AG08395 (cell line): Measurements from ENCODE around the gene GALNT1.
A peak's percentile ranks its signal among the peaks of the same experiment; 100 is the strongest.

Experiments
- DNase-seq: peaks from one replicate; pipeline ENCODE4 v3.0.0; 2012; ENCODE audit warnings: mixed read lengths, low spot score

Gene GALNT1

GRCh38 chr18:35582899-35583558 lies 1.5 kb downstream of the GALNT1 start:
- DNase-seq, result no peak

GRCh38 chr18:35584735-35585134 lies 3.2 kb downstream of the GALNT1 start:
- no peak for DNase-seq

- DNase-seq, result no peak
Measured at GRCh38 chr18:35585608-35586007, 4.1 kb downstream of the GALNT1 start.

DNA sequence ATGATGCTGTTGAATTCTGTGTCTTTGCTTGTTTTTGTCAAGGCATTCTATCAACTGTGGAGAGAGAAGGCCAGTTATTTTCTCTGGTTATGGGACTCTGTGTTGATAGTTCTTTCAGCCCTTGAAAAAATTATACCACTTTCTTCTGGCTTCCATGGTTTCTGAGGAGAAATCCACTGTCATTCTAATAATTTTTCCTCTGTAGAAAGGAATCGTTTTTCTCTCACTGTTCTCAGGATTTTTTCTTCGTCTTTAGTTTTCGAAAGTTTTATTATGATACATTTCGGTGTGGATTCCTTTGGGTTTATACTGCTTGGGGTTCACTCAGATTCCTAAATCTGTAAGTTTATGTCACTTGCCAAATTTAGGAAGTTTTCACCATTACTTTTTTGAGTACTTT lies 6.6 kb downstream of the GALNT1 start:
- DNase-seq, result no peak

DNA sequence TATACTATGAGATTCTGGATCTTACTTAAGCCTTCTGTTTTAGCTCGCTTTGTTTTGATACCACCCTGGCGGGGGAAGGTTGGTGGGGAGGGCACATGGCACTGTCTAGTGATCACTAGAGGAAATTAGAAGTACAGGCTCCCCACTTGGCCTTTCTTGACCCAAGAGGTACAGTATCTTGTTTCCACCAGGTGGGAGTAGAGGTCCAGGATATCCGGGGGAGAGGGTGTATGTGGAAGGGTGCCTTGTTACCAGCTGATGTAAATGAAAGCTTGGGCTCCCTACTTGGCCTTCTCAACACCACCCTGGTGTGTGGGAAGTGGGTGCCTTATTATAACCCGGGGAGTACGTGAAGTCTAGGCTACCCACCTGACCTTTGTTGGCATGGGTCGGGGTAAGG lies 7.5 kb downstream of the GALNT1 start:
- no peak for DNase-seq

DNA sequence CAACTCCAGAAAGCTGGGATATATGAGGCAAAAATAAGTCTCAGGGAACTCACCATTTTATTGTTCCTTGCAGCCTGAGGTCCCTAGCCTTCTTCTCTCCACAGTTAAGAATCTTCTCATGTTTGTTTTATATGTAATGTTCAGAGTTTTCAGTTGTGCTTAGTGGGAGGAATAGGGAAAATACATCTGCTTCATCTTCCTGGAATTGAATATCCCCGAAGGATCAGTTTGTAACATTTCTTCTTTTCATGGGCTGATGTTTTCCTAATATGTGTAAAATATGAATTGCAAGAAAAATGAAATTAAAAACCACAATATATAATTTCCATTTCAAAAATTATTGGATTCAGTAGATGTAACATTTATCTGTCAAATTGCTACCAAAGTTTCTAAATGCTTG lies 8.0 kb downstream of the GALNT1 start:
- DNase-seq, result no peak

DNA sequence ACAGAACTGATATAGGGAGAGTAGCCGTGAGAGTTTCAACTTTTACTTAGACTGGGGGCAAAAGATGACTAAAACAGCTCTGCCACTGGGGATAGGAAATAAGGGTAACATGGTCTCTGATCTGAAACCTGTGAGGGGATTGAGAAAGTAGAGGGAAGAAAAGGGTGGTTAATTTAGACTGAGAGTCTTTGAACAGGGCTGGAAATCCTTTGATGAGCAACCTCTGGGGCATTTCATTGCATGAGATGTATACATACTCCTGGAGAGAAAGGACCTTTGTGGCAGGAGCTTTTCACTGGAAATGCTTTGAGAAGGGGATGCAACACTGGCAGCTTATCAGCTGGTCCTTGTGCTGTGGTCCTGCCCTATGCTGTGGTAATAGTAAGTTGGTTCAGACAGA lies 9.4 kb downstream of the GALNT1 start:
- DNase-seq, result no peak

DNA sequence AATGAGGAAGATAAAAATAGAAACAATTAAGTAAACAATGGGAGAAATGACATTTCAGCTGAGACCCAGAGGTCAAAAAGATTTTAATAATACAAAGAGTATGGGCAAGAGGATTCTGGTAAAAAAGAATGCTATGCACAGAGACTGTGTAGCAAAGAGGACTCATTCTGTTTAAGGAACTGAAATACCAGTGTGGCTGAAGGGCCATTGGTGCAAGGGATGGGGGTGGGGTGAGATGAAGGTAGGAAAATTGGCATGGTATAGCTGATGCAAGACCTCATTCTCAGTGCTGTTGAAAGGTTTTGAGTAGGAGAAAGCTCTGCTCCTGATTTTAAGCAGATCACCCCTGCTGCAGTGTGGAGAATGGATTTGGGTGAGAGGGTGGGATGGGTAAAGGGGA lies 10.8 kb downstream of the GALNT1 start:
- no peak for DNase-seq

GRCh38 chr18:35593859-35594258 lies 12.3 kb downstream of the GALNT1 start:
- no peak for DNase-seq

- no peak for DNase-seq
Measured at GRCh38 chr18:35597758-35598157, 16.2 kb downstream of the GALNT1 start.

DNA sequence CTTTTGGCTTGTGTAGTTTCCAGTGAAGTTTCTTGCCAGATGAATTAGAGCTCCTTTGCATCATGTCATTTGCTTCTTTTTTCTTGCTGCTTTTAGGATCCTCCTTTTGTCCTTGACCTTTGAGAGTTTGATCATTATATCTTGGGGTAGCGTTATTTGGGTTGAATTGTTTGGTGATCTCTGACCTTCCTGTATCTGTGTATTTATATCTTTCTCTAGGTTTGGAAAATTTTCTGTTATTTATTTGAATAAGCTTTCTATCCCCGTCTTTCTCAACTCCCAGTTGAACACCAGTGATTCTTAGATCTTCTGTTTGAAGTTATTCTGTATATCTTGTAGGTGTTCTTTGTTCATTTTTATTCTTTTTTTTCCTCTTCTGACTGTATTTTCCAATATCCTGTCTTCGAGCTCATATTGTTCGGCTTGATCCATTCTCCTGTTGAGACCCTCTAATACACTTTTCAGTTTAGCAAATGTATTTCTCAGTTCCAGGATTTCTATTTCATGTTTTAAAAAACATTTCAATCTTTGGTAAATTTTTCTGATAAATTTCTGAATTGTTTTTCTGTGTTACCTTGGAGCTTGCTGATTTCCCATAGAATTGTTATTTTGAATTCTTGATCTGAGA lies 20.8 kb downstream of the GALNT1 start:
- DNase-seq, result no peak

GRCh38 chr18:35603008-35603407 lies 21.5 kb downstream of the GALNT1 start:
- DNase-seq, result no peak

DNA sequence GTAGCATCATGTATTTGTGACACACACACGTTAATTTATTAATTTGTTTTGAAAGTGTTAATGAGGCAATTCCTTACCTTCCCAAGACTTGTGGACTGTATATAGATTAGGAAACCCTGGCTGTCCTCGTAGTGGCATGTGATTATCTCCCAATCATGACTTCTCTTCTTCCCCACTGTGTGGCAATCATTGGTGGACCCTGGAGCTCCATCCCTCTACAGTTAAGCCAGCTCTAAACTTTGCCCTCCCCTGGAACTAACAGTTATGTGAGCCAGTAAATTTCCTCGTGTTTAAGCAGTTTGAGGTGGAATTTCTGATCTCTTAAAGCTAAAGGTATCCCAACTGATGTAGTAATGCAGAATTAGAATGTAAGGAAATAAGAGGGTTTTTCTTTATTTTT lies 22.0 kb downstream of the GALNT1 start:
- DNase-seq, result no peak

DNA sequence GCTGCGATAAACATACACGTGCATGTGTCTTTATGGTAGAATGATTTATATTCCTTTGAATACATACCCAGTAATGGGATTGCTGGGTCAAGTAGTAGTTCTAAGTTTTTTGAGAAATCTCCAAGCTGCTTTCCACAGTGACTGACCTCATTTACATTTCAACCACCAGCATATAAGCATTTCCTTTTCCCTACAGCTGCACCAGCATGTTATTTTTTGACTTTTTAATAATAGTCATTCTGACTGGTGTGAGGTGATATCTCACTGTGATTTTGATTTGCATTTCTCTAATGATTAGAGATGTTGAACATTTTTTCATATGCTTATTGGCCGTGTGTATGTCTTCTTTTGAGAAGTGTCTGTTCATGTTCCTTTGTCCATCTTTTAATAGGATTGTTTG lies 22.8 kb downstream of the GALNT1 start:
- DNase-seq, result no peak

GRCh38 chr18:35605686-35606417 lies 24.3 kb downstream of the GALNT1 start:
- DNase-seq, result no peak

GRCh38 chr18:35609236-35609635 lies 27.7 kb downstream of the GALNT1 start:
- no peak for DNase-seq

DNA sequence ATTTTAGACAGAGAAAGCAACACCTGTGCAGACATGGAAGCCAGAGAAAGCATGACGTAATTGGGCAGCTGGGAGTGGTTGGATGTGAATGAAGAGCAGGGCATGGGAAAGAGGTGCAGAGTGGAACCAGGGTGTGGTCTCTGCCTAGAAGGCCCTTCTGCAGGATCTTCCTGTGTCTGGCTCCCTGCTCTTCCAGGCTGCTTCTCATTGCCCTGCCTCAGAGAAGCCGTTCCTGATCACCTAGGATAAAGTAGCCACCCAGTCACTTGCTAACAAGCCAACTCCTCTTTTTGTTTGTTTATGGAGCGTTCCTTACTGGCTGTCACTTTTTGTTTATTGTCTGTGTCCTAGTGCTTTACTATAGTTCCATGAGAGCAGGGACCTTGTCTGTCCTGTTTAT lies 28.5 kb downstream of the GALNT1 start:
- no peak for DNase-seq

GRCh38 chr18:35610724-35611123 lies 29.2 kb downstream of the GALNT1 start:
- no peak for DNase-seq

GRCh38 chr18:35611518-35611917 lies 30.0 kb downstream of the GALNT1 start:
- no peak for DNase-seq

GRCh38 chr18:35616074-35616473 lies 34.5 kb downstream of the GALNT1 start:
- DNase-seq, result no peak

GRCh38 chr18:35616664-35617423 lies 35.3 kb downstream of the GALNT1 start:
- peak; percentile 27 for DNase-seq

- DNase-seq, result no peak
Measured at GRCh38 chr18:35617865-35618264, 36.3 kb downstream of the GALNT1 start.

DNA sequence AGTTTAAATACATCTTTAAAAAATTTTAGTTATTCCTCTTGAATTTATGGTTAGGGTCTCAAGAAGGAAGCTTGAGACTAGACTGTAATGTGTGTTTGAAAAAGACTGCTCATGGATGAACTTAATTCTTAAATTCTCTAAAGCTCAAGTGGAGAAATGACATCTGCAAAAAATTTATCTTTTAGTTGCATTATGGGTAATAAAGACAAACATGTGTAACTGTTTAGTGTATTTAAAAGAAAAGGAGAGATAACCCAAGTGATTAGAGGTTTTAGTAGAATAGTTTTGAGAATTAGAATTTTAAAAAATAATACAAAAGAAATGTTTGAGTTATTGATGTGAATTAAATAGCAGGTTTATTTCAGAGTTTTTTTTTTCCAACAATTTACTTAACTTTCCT lies 36.7 kb downstream of the GALNT1 start:
- no peak for DNase-seq
